SK-N-SH treated with all-trans-retinoic acid at 6 μM for 48 hours (cell line): Measurements from ENCODE around the gene PDCD1.

Experiments
- ATAC-seq: fragments of 200-7000 bp; cut with Tn5 transposase; 3 replicates; pipeline ENCODE4 v1.9.1; 2020; ENCODE audit warnings: mild to moderate bottlenecking, moderate library complexity
- ARNTL ChIP-seq: fragments of 450-650 bp; formaldehyde crosslinking; IDR thresholded peaks from 2 replicates; pipeline ENCODE4 v1.5.0; 2020; ENCODE audit warnings: low read depth, mild to moderate bottlenecking, moderate library complexity, borderline replicate concordance
- BACH2 ChIP-seq: fragments of 250-450 bp; sonication (Bioruptor Pico); IDR thresholded peaks from 2 replicates; pipeline ENCODE4 v1.9.0; 2021; ENCODE audit warnings: mild to moderate bottlenecking, borderline replicate concordance
- CSDC2 ChIP-seq: fragments of 250-450 bp; sonication (Bioruptor Pico); IDR thresholded peaks from 2 replicates; pipeline ENCODE4 v1.5.0; 2020; ENCODE audit warnings: mild to moderate bottlenecking, moderate library complexity
- ESRRG ChIP-seq: fragments of 250-450 bp; sonication (Bioruptor Pico); IDR thresholded peaks from 2 replicates; pipeline ENCODE4 v1.6.1; 2021; ENCODE audit warnings: mild to moderate bottlenecking
- GLIS3 ChIP-seq: fragments of 250-450 bp; sonication (Bioruptor Pico); IDR thresholded peaks from 2 replicates; pipeline ENCODE4 v1.5.0; 2020; ENCODE audit warnings: mild to moderate bottlenecking, moderate library complexity
- ISL1 ChIP-seq: fragments of 250-450 bp; sonication (Bioruptor Pico); IDR thresholded peaks from 2 replicates; pipeline ENCODE4 v2.1.2; 2022; ENCODE audit warnings: mild to moderate bottlenecking, moderate library complexity
- OSR1 ChIP-seq: fragments of 250-450 bp; sonication (Bioruptor Pico); IDR thresholded peaks from 2 replicates; pipeline ENCODE4 v1.8.0; 2022; ENCODE audit warnings: moderate library complexity, mild to moderate bottlenecking, inconsistent platforms
- PATZ1 ChIP-seq: fragments of 250-450 bp; sonication (Bioruptor Pico); IDR thresholded peaks from 2 replicates; pipeline ENCODE4 v1.8.0; 2020; ENCODE audit warnings: mild to moderate bottlenecking, moderate library complexity, borderline replicate concordance
- POU6F1 ChIP-seq: fragments of 250-450 bp; sonication (Bioruptor Pico); IDR thresholded peaks from 2 replicates; pipeline ENCODE4 v1.8.0; 2021; ENCODE audit warnings: low read depth, mild to moderate bottlenecking, moderate library complexity, borderline replicate concordance
- PPARA ChIP-seq: fragments of 250-450 bp; sonication (Bioruptor Pico); IDR thresholded peaks from 2 replicates; pipeline ENCODE4 v1.5.0; 2020; ENCODE audit warnings: mild to moderate bottlenecking, borderline replicate concordance
- RARB ChIP-seq: fragments of 250-450 bp; sonication (Bioruptor Pico); IDR thresholded peaks from 2 replicates; pipeline ENCODE4 v1.8.0; 2021; ENCODE audit warnings: mild to moderate bottlenecking, moderate library complexity
- SNAI2 ChIP-seq: fragments of 250-450 bp; sonication (Bioruptor Pico); IDR thresholded peaks from 2 replicates; pipeline ENCODE4 v1.5.0; 2020; ENCODE audit warnings: mild to moderate bottlenecking, moderate library complexity
- TCF4 ChIP-seq: fragments of 250-450 bp; sonication (Bioruptor Pico); IDR thresholded peaks from 2 replicates; pipeline ENCODE4 v1.8.0; 2021; ENCODE audit warnings: mild to moderate bottlenecking, moderate library complexity, borderline replicate concordance
- TOX ChIP-seq: fragments of 250-450 bp; sonication (Bioruptor Pico); IDR thresholded peaks from 2 replicates; pipeline ENCODE4 v1.8.0; 2021; ENCODE audit warnings: mild to moderate bottlenecking, moderate library complexity, borderline replicate concordance
- TSHZ2 ChIP-seq: fragments of 250-450 bp; sonication (Bioruptor Pico); IDR thresholded peaks from 2 replicates; pipeline ENCODE4 v1.5.0; 2020; ENCODE audit warnings: mild to moderate bottlenecking, moderate library complexity
- ZC3H10 ChIP-seq: fragments of 250-450 bp; sonication (Bioruptor Pico); IDR thresholded peaks from 2 replicates; pipeline ENCODE4 v1.5.1; 2021; ENCODE audit warnings: mild to moderate bottlenecking, moderate library complexity
- ZFP3 ChIP-seq: fragments of 250-450 bp; sonication (Bioruptor Pico); IDR thresholded peaks from 2 replicates; pipeline ENCODE4 v1.5.0; 2020; ENCODE audit warnings: mild to moderate bottlenecking, moderate library complexity
- ZFP30 ChIP-seq: fragments of 450-650 bp; formaldehyde crosslinking; IDR thresholded peaks from 2 replicates; pipeline ENCODE4 v1.5.0; 2022; ENCODE audit warnings: mild to moderate bottlenecking, moderate library complexity
- ZNF565 ChIP-seq: fragments of 450-650 bp; formaldehyde crosslinking; conservative IDR thresholded peaks from 2 replicates; pipeline ENCODE4 v1.5.0; 2020; ENCODE audit warnings: low read depth, mild to moderate bottlenecking, moderate library complexity
- ZNF70 ChIP-seq: fragments of 450-650 bp; formaldehyde crosslinking; IDR thresholded peaks from 2 replicates; pipeline ENCODE4 v1.5.0; 2020; ENCODE audit warnings: mild to moderate bottlenecking, moderate library complexity
- ZNF8 ChIP-seq: fragments of 450-650 bp; formaldehyde crosslinking; IDR thresholded peaks from 2 replicates; pipeline ENCODE4 v1.5.0; 2020; ENCODE audit warnings: mild to moderate bottlenecking, moderate library complexity

PDCD1 gene

GRCh38 chr2:241900251-241901017, 41.7 kb upstream of the PDCD1 start (continued):
- no peak for TF ChIP-seq TSHZ2
- TF ChIP-seq OSR1 (CRISPR knock-in tag): no peak
- TF ChIP-seq PPARA: no peak
- no peak for TF ChIP-seq ZNF565 (CRISPR knock-in tag)
- TF ChIP-seq SNAI2: no peak

DNA sequence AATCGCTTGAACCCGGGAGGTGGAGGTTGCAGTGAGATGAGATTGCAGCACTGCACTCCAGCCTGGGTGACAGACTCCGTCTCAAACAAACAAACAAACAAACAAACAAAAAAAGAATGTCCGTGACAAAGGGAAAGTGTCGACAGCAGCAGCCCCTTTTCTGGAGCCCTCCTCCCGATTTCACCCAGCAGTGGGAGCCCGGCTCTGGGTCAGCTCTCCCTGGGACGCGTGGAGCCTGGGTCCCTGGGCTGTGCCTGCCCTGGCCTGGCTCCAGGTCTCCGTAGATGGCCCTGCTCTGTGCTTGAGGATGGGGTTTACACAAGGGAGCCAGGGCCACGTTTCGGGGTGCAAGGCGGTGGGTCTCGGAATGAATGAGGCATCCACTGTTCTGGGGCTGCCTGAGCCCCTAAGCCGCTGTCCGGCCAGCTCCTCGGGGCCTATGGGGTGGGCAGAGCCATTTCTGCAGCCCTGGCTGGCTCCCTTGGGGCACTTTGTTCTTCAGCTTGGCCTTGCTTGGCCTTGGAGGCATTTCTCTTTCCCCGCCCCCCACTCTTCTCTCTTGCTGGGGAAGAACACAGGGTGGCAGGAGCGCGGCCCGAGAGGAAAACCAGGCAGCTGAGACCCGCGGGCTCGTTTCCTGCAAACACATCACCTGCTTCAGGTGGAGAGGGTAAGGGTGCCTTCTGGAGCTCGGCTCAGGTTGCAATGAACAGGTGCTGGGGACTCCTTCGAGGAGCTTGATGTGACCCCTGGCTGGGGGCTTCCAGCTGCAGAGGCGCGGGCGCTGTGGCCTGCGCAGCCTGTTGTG, 40.0 kb upstream of the PDCD1 start:
- no peak for TF ChIP-seq PATZ1 (CRISPR knock-in tag)
- TF ChIP-seq OSR1 (CRISPR knock-in tag): no peak
- TF ChIP-seq RARB (CRISPR knock-in tag): no peak
- TF ChIP-seq ISL1 (CRISPR knock-in tag): no peak
- no peak for TF ChIP-seq ZNF70 (CRISPR knock-in tag)
- no peak for TF ChIP-seq POU6F1
- TF ChIP-seq ESRRG (CRISPR knock-in tag): no peak
- TF ChIP-seq TSHZ2: no peak
- no peak for TF ChIP-seq ZNF565 (CRISPR knock-in tag)
- no peak for TF ChIP-seq ZFP30 (CRISPR knock-in tag)
- TF ChIP-seq GLIS3: no peak
- no peak for TF ChIP-seq BACH2 (CRISPR knock-in tag)
- TF ChIP-seq TCF4 (CRISPR knock-in tag): no peak
- no peak for TF ChIP-seq ZFP3 (CRISPR knock-in tag)
- TF ChIP-seq CSDC2 (CRISPR knock-in tag): no peak
- TF ChIP-seq ARNTL (CRISPR knock-in tag): no peak
- TF ChIP-seq TOX (CRISPR knock-in tag): no peak
- TF ChIP-seq ZNF8: no peak
- no peak for TF ChIP-seq ZC3H10 (CRISPR knock-in tag)
- ATAC-seq: no peak
